Measurements from ENCODE around the gene HCFC1R1. TPM values are rescaled to one million over a fixed set of nuclear protein-coding genes. Genes with fewer than 3 reads are reported as not detected.

The HCFC1R1 gene, protein sequence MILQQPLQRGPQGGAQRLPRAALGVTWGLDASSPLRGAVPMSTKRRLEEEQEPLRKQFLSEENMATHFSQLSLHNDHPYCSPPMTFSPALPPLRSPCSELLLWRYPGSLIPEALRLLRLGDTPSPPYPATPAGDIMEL
- polyA plus RNA-seq (2012; ENCODE audit: insufficient read length, low read depth): 45.0 TPM

DNA sequence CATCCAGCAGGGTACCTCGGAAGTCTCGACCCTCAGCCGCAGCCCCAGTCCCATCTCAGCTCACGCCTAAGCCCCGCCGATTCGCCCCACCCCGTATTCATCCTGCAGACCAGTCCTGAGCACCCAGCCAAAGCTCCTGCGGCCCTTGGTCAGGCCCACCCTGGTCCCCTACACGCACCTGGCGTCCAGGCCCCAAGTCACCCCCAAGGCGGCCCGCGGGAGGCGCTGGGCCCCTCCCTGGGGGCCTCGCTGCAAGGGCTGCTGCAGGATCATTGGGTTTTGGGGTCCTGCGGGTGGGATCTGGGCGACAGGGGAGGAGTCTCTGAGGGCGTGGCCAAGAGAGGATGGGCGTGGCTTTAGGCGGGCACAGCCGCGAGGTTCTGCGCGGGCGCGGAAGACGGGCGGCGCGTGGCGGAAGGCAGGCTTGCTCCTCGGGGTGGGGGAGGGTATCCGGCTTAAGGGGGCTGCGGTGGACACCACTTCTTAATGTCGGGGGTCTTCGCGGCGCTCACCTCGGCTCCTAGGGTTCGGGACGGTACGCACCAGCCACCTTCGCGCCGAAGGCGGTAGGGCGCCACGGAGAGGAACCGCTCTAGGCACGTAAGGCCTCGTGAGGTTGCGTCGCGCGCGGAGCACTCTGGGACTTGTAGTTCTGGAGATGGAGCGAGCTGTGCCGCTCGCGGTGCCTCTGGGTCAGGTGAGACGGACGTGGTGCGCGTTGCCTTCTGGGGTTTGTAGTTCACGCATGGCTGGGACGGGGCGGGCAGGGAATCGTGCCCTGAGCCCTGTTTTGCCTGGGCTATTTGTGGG lies at the start of gene HCFC1R1, which contains the start of gene THOC6:
HCFC1R1 (minus strand) TSS at position 274 of the 810 bp plus-strand sequence; CDS start at position 273, 1 bp downstream.
THOC6 (plus strand) TSS at position 367 of the 810 bp plus-strand sequence; CDS start at position 659, 292 bp downstream.
- TF ChIP-seq SIN3A (IDR thresholded peaks at IDR 0.05; ENCODE audit: borderline replicate concordance, insufficient read depth, low read length) (peak; percentile 20; the same call in 1 of the 2 replicates), POLR2AphosphoS5 (IDR thresholded peaks at IDR 0.05; ENCODE audit: low read depth, low read length) (peak; percentile 82), TAF1 (IDR thresholded peaks at IDR 0.05; ENCODE audit: borderline replicate concordance, insufficient read depth, low read length) (0 out of 2 replicates have a peak, but pooled peaks have one; percentile 42), FOXP2 (optimal IDR thresholded peaks at IDR 0.05; ENCODE audit: borderline replicate concordance, extremely low read depth, extremely low read length, insufficient read depth) (no peak)
- TF ChIP-seq, protein P1, sequence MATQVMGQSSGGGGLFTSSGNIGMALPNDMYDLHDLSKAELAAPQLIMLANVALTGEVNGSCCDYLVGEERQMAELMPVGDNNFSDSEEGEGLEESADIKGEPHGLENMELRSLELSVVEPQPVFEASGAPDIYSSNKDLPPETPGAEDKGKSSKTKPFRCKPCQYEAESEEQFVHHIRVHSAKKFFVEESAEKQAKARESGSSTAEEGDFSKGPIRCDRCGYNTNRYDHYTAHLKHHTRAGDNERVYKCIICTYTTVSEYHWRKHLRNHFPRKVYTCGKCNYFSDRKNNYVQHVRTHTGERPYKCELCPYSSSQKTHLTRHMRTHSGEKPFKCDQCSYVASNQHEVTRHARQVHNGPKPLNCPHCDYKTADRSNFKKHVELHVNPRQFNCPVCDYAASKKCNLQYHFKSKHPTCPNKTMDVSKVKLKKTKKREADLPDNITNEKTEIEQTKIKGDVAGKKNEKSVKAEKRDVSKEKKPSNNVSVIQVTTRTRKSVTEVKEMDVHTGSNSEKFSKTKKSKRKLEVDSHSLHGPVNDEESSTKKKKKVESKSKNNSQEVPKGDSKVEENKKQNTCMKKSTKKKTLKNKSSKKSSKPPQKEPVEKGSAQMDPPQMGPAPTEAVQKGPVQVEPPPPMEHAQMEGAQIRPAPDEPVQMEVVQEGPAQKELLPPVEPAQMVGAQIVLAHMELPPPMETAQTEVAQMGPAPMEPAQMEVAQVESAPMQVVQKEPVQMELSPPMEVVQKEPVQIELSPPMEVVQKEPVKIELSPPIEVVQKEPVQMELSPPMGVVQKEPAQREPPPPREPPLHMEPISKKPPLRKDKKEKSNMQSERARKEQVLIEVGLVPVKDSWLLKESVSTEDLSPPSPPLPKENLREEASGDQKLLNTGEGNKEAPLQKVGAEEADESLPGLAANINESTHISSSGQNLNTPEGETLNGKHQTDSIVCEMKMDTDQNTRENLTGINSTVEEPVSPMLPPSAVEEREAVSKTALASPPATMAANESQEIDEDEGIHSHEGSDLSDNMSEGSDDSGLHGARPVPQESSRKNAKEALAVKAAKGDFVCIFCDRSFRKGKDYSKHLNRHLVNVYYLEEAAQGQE (IDR thresholded peaks at IDR 0.05; ENCODE audit: insufficient read depth in 1 of 2, low read depth in 2 of 2, low read length in 2 of 2): no peak

DNA sequence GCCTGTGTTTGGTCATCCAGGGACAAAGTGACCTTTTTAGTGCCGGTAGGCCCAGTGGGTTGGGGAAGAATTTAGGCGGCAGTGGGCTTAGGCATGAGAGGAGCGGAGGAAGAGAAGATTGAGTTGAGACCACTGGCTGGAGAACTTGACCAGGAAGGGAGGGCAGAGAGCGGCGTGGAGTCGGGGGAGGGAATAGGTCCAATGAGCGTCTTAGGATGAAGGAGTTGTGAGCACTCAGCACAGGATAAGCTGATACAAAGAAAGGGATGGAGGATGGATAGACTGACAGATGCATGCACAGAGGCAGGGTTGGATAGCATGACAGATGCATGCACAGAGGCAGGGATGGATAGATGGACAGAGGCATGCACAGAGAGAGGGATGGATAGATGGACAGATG lies 49.7 kb upstream of the HCFC1R1 start:
- TF ChIP-seq SIN3A (IDR thresholded peaks at IDR 0.05; ENCODE audit: borderline replicate concordance, insufficient read depth, low read length) (no peak), TAF1 (IDR thresholded peaks at IDR 0.05; ENCODE audit: borderline replicate concordance, insufficient read depth, low read length) (no peak), POLR2AphosphoS5 (IDR thresholded peaks at IDR 0.05; ENCODE audit: low read depth, low read length) (no peak), FOXP2 (optimal IDR thresholded peaks at IDR 0.05; ENCODE audit: borderline replicate concordance, extremely low read depth, extremely low read length, insufficient read depth) (no peak)
- TF ChIP-seq, protein P1 (IDR thresholded peaks at IDR 0.05; ENCODE audit: insufficient read depth in 1 of 2, low read depth in 2 of 2, low read length in 2 of 2): no peak

DNA sequence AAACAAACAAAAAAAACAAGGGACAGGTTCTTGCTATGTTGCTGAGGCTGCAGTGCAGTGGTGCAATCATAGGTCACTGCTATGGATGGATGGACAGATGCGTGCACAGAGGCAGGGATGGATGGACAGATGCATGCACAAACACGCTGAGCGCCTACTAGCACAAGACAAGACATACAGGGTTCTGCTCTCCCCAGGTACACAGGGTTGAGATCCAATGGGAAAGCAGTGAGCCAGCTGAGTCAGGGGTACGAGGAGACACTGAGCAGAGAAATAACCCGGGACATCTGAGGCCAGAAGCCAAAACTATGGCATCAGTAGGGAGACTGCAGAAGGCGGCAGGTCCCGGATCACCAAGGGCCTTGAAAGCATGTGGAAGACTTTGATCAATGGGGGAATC lies 47.9 kb upstream of the HCFC1R1 start:
- TF ChIP-seq SIN3A (IDR thresholded peaks at IDR 0.05; ENCODE audit: borderline replicate concordance, insufficient read depth, low read length) (no peak), TAF1 (IDR thresholded peaks at IDR 0.05; ENCODE audit: borderline replicate concordance, insufficient read depth, low read length) (no peak), POLR2AphosphoS5 (IDR thresholded peaks at IDR 0.05; ENCODE audit: low read depth, low read length) (no peak), FOXP2 (optimal IDR thresholded peaks at IDR 0.05; ENCODE audit: borderline replicate concordance, extremely low read depth, extremely low read length, insufficient read depth) (no peak)
- TF ChIP-seq, protein P1 (IDR thresholded peaks at IDR 0.05; ENCODE audit: insufficient read depth in 1 of 2, low read depth in 2 of 2, low read length in 2 of 2): no peak

DNA sequence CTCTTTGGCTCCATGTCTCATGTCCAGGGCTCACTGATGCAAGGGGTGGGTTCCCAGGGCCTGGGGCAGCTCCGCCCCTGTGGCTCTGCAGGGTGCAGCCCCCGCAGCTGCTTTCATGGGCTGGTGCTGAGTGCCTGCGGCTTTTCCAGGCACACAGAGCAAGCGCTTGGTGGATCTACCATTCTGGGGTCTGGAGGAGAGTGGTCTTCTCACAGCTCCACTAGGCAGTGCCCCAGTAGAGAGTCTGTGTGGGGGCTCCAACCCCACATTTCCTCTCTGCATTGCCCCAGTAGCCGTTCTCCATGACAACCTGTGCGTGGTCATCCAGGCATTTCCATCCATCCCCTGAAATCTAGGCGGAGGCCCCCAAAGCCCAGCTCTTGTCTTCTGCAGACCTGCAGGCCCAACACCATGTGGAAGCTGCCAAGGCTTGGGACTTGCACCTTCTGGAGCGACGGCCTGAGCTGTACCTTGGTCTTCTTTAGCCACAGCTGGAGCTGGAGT lies 46.9 kb upstream of the HCFC1R1 start:
- TF ChIP-seq TAF1 (IDR thresholded peaks at IDR 0.05; ENCODE audit: borderline replicate concordance, insufficient read depth, low read length) (no peak), SIN3A (IDR thresholded peaks at IDR 0.05; ENCODE audit: borderline replicate concordance, insufficient read depth, low read length) (no peak), FOXP2 (optimal IDR thresholded peaks at IDR 0.05; ENCODE audit: borderline replicate concordance, extremely low read depth, extremely low read length, insufficient read depth) (no peak), POLR2AphosphoS5 (IDR thresholded peaks at IDR 0.05; ENCODE audit: low read depth, low read length) (no peak)
- TF ChIP-seq, protein P1 (IDR thresholded peaks at IDR 0.05; ENCODE audit: insufficient read depth in 1 of 2, low read depth in 2 of 2, low read length in 2 of 2): no peak
